EL (cell line): ENCODE results near the gene EIF1AD.
A peak's percentile ranks its signal among the peaks of the same experiment; 100 is the strongest.
"Not testable (repeated sequence)": the region's sequence is repeated elsewhere in the genome, so short reads cannot be mapped to it uniquely, and the experiment has no call there.

Experiments used
- DNase-seq: peaks from one replicate; pipeline ENCODE4 v3.0.0-alpha.2; 2016

Gene EIF1AD

GRCh38 chr11:66020618-66021357 lies 18.8 kb upstream of the EIF1AD start:
- DNase-seq, result peak; percentile 91

- no peak for DNase-seq
Measured at GRCh38 chr11:66020212-66020611, 18.3 kb upstream of the EIF1AD start.

- DNase-seq, result no peak
Measured at GRCh38 chr11:66017321-66017720, 15.4 kb upstream of the EIF1AD start.

- DNase-seq, result no peak
Measured at GRCh38 chr11:66016793-66017177, 14.8 kb upstream of the EIF1AD start.

GRCh38 chr11:66015936-66016792 lies 14.2 kb upstream of the EIF1AD start:
- no peak for DNase-seq

- peak; percentile 92 for DNase-seq
Measured at GRCh38 chr11:66015454-66015881, 13.5 kb upstream of the EIF1AD start.

- DNase-seq, result no peak
Measured at GRCh38 chr11:66014804-66015453, 13.0 kb upstream of the EIF1AD start.

- DNase-seq, result no peak
Measured at GRCh38 chr11:66013762-66014100, 11.8 kb upstream of the EIF1AD start.

- DNase-seq, result peak; percentile 29
Measured at GRCh38 chr11:66012946-66013761, 11.2 kb upstream of the EIF1AD start.

GRCh38 chr11:66012371-66012945 lies 10.5 kb upstream of the EIF1AD start:
- no peak for DNase-seq

- DNase-seq, result no peak
Measured at GRCh38 chr11:66011785-66012303, 9.9 kb upstream of the EIF1AD start, which contains the start of gene CST6. CST6 (plus strand) TSS chr11:66012008; CDS start chr11:66012045, 37 bp downstream.

GRCh38 chr11:66011239-66011784 lies 9.4 kb upstream of the EIF1AD start:
- peak; percentile 80 for DNase-seq

GRCh38 chr11:66010036-66010435 lies 8.1 kb upstream of the EIF1AD start:
- DNase-seq, result not testable (repeated sequence)

GRCh38 chr11:66008468-66009101 lies 6.6 kb upstream of the EIF1AD start:
- no peak for DNase-seq

GRCh38 chr11:66008095-66008467 lies 6.1 kb upstream of the EIF1AD start:
- no peak for DNase-seq

GRCh38 chr11:66007201-66007634 lies 5.3 kb upstream of the EIF1AD start:
- no peak for DNase-seq

- DNase-seq, result no peak
Measured at GRCh38 chr11:66006891-66007176, 4.9 kb upstream of the EIF1AD start.

GRCh38 chr11:66006134-66006890 lies 4.4 kb upstream of the EIF1AD start:
- no peak for DNase-seq

GRCh38 chr11:66004186-66004585 lies 2.2 kb upstream of the EIF1AD start:
- DNase-seq, result no peak

- DNase-seq, result no peak
Measured at GRCh38 chr11:66003291-66003690, 1.3 kb upstream of the EIF1AD start.
